ENCODE measurements around the gene MYD88. TPM values are rescaled to one million over a fixed set of nuclear protein-coding genes. Genes with fewer than 3 reads are reported as not detected.

MYD88 gene
- total RNA-seq, 2 donors from 2014 or later = 10.8 to 19.0 TPM

GRCh38 chr3:38110314-38111050 is 28.0 kb upstream of the MYD88 start:
- ATAC-seq (no peak), DNase-seq (no peak)
- intact Hi-C loops (cut with DNase I) = loop anchor here (10.0 kb wide), 1 partner anchor 364 kb away; no protein-coding TSS in a partner anchor

GRCh38 chr3:38111201-38111600 is 27.3 kb upstream of the MYD88 start:
- DNase-seq (no peak), ATAC-seq (no peak)
- intact Hi-C loops (cut with DNase I) = loop anchor here (10.0 kb wide), 1 partner anchor 364 kb away; no protein-coding TSS in a partner anchor

GRCh38 chr3:38111696-38112377 is 26.6 kb upstream of the MYD88 start:
- no peak for ATAC-seq
- intact Hi-C loops (cut with DNase I) = loop anchor here (10.0 kb wide), 1 partner anchor 363 kb away; no protein-coding TSS in a partner anchor
- no peak for DNase-seq

GRCh38 chr3:38112378-38112761 is 26.1 kb upstream of the MYD88 start:
- no peak for ATAC-seq
- DNase-seq = no peak
- intact Hi-C loops (cut with DNase I) = loop anchor here (10.0 kb wide), 1 partner anchor 362 kb away; no protein-coding TSS in a partner anchor

- intact Hi-C loops (cut with DNase I) = loop anchor here (10.0 kb wide), 1 partner anchor 361 kb away; no protein-coding TSS in a partner anchor
- no peak for ATAC-seq
- DNase-seq = no peak
Observed at GRCh38 chr3:38114052-38114874, 24.2 kb upstream of the MYD88 start.

GRCh38 chr3:38114875-38115644 is 23.4 kb upstream of the MYD88 start:
- DNase-seq (no peak), ATAC-seq (no peak)
- intact Hi-C loops (cut with DNase I) = loop anchor here (5.0 to 10.0 kb wide), 2 partner anchors 232 to 360 kb away; partner anchors contain the start of gene XYLB (in 1 of the 2)

- DNase-seq = no peak
- ATAC-seq = no peak
- intact Hi-C loops (cut with DNase I) = loop anchor here (5.0 to 10.0 kb wide), 2 partner anchors 231 to 359 kb away; partner anchors contain the start of gene XYLB (in 1 of the 2)
Observed at GRCh38 chr3:38115645-38116427, 22.6 kb upstream of the MYD88 start.

GRCh38 chr3:38116471-38117162 is 21.8 kb upstream of the MYD88 start:
- DNase-seq (no peak), ATAC-seq (peak in 1 of 2 donors; percentile 3)
- intact Hi-C loops (cut with DNase I) = loop anchor here (5.0 to 10.0 kb wide), 2 partner anchors 231 to 358 kb away; partner anchors contain the start of gene XYLB (in 1 of the 2)

- DNase-seq (no peak), ATAC-seq (peak; percentile 43 to 52)
- intact Hi-C loops (cut with DNase I) = loop anchor here (5.0 to 10.0 kb wide), 2 partner anchors 230 to 358 kb away; partner anchors contain the start of gene XYLB (in 1 of the 2)
Observed at GRCh38 chr3:38117163-38117716, 21.2 kb upstream of the MYD88 start.

- intact Hi-C loops (cut with DNase I) = loop anchor here (5.0 to 10.0 kb wide), 2 partner anchors 229 to 357 kb away; partner anchors contain the start of gene XYLB (in 1 of the 2)
- DNase-seq (peak; percentile 66), ATAC-seq (peak; percentile 62 to 71)
Observed at GRCh38 chr3:38117748-38118420, 20.6 kb upstream of the MYD88 start.

- intact Hi-C loops (cut with DNase I) = loop anchor here (5.0 to 10.0 kb wide), 2 partner anchors 229 to 356 kb away; partner anchors contain the start of gene XYLB (in 1 of the 2)
- ATAC-seq (no peak), DNase-seq (no peak)
Observed at GRCh38 chr3:38118421-38119247, 19.8 kb upstream of the MYD88 start.

- DNase-seq (no peak), ATAC-seq (no peak)
- intact Hi-C loops (cut with DNase I) = loop anchor here (5.0 to 10.0 kb wide), 2 partner anchors 228 to 356 kb away; partner anchors contain the start of gene XYLB (in 1 of the 2)
Observed at GRCh38 chr3:38119248-38119544, 19.3 kb upstream of the MYD88 start.

GRCh38 chr3:38119821-38120692 is 18.4 kb upstream of the MYD88 start:
- ATAC-seq (no peak), DNase-seq (no peak)
- intact Hi-C loops (cut with DNase I) = loop anchor here (5.0 to 10.0 kb wide), 2 partner anchors 227 to 355 kb away; partner anchors contain the start of gene XYLB (in 1 of the 2)

All from left cardiac atrium (tissue), 4 donors.